ENCODE data around the gene TMEM169.

The TMEM169 gene

GRCh38 chr2:216103213-216103612 lies 21.5 kb downstream of the TMEM169 start:
- no peak for DNase-seq (ENCODE audit: low read depth in 3 of 3, low spot score in 1 of 3)

GRCh38 chr2:216104691-216105090 lies 23.0 kb downstream of the TMEM169 start:
- no peak for DNase-seq (ENCODE audit: low read depth in 3 of 3, low spot score in 1 of 3)

- DNase-seq (ENCODE audit: low read depth in 3 of 3, low spot score in 1 of 3) = no peak
These were observed 25.6 kb downstream of the TMEM169 start for GRCh38 chr2:216107320-216107719.

DNA sequence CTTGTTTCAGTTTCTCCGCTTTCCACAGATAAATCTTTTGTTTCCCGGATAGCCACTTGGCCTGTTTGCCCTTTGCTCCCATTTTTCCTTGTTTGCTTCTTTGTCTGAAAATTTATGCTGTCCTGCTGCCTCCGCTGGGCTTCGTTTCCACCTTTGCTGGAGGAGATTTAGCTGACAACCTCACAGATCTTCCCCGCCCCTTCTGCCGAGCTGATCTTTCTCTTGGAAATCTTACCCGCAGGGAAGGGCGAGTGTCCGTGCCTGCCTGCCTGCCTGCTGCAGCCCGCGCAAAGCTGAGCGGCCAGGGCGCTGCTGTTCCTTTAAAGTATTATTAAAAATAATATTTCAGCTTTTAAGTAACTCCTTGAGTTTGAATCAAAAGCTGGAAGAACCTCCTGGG lies 26.0 kb downstream of the TMEM169 start:
- DNase-seq (ENCODE audit: low read depth in 3 of 3, low spot score in 1 of 3) = no peak

DNA sequence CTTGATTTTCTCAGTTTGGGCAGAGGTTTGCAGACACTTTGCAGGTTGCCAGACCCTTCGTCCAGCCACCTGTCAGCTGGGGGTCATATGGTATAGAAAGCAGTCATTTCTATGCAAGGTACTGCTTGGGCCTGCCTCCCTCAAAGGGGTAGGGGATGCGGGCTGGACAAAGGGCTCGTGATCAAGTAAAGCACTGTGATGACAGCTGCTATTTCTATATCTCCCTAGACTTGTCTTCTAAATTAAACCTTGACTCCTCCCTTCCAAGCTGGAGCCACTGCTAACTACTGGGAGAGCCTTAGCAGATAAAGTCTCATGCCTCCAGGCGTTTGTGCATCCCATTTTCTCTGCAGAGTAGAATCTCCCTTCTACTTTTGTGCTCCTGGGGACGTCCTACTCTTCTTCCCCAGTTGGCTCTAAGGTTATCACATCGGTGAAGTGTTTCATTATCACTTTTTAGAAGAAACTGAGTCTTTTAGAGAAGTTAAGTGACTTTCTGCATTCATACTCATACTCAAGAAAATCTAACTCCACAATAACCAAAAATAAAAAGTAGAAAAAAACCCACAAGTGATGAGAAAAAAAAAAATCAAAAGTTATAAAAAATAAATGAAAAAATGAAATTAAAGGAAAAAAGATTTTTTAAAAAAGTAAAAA lies 26.7 kb downstream of the TMEM169 start:
- no peak for DNase-seq (ENCODE audit: low read depth in 3 of 3, low spot score in 1 of 3)

DNA sequence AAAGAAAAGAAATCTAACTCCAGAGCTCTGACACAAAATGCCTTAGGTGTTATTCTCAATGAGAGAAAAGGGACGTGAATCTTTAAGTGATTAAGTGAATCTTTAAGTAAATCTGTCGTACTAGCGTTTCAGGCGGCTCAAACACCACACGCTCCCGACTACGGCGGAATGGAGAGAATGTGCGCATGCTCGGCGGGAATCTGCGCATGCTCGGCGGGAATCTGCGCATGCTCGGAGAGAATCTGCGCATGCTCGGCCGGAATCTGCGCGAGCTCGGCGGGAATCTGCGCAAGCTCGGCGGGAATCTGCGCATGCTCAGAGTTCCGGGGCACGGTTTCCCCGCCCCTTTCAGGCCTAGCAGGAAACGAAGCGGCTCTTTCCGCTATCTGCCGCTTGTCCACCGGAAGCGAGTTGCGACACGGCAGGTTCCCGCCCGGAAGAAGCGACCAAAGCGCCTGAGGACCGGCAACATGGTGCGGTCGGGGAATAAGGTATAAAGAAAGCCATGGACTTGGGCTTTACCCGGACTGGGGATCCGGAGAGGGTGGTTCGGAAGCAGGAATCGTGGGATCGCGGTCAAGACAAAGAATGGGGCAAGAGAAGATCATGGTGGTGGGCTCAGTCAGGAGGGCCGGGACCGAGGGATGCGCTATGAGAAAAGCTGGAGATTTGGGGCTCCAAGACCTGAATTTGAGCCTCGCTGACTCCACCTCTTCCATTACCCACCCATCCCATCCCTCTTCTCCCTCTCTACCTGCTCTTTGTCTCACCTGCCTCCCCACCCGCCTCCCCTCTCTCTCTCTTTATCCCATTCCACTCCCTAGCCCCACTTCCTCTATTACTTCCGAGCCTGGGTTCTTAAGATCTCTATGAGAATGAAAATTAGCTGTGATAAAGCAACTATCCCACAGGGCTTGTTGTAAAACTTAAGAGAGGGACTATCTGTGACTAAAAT lies 27.5 kb downstream of the TMEM169 start, which contains the start of gene XRCC5:
Gene XRCC5 (plus strand): TSS at position 382 of the 955 bp plus-strand sequence. CDS start 89 bp downstream, at position 471.
- DNase-seq (ENCODE audit: low read depth in 3 of 3, low spot score in 1 of 3) = peak; percentile 94 to 99 (median 97)

- DNase-seq (ENCODE audit: low read depth in 3 of 3, low spot score in 1 of 3) = no peak
These were observed 28.4 kb downstream of the TMEM169 start for GRCh38 chr2:216109962-216110614.

- DNase-seq (ENCODE audit: low read depth in 3 of 3, low spot score in 1 of 3) = no peak
These were observed 28.9 kb downstream of the TMEM169 start for GRCh38 chr2:216110620-216111019.

DNA sequence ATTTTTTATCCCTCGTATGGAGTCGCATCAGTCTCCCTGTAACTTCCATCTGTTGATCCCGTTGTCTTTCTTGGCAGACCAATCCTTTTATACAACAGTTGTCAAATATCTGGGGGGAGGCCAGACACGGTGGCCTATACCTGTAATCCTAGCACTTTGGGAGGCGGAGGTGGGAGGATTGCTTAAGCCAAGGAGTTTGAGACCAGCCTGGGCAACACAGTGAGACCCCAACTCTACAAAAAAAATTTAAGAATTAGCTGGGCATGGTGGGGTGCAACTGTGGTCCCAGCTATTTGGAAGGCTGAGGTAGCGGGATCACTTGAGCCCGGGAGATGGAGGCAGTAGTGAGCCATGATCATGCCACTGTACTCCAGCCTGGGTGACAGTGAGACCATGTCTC lies 29.4 kb downstream of the TMEM169 start:
- DNase-seq (ENCODE audit: low read depth in 3 of 3, low spot score in 1 of 3) = no peak

- DNase-seq (ENCODE audit: low read depth in 3 of 3, low spot score in 1 of 3) = no peak
These were observed 31.2 kb downstream of the TMEM169 start for GRCh38 chr2:216112926-216113325.

GRCh38 chr2:216113572-216113971 lies 31.9 kb downstream of the TMEM169 start:
- no peak for DNase-seq (ENCODE audit: low read depth in 3 of 3, low spot score in 1 of 3)

DNA sequence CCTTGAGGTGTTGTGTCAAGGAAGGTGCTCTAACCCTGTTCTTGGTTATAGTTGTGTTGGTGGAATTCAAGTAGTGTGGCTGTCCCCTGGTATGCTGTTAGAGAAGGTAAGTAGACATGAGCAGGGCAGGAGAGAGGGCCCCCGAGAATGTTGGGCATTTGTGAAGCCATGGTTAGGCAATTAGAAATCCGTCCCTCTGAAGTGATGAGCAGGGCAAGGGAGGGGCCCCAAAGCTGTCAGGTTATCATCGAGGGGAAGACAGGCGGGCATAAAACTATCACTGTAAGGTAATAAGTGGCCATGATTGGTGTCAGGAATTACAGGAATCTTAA lies 32.6 kb downstream of the TMEM169 start:
- DNase-seq (ENCODE audit: low read depth in 3 of 3, low spot score in 1 of 3) = no peak

DNA sequence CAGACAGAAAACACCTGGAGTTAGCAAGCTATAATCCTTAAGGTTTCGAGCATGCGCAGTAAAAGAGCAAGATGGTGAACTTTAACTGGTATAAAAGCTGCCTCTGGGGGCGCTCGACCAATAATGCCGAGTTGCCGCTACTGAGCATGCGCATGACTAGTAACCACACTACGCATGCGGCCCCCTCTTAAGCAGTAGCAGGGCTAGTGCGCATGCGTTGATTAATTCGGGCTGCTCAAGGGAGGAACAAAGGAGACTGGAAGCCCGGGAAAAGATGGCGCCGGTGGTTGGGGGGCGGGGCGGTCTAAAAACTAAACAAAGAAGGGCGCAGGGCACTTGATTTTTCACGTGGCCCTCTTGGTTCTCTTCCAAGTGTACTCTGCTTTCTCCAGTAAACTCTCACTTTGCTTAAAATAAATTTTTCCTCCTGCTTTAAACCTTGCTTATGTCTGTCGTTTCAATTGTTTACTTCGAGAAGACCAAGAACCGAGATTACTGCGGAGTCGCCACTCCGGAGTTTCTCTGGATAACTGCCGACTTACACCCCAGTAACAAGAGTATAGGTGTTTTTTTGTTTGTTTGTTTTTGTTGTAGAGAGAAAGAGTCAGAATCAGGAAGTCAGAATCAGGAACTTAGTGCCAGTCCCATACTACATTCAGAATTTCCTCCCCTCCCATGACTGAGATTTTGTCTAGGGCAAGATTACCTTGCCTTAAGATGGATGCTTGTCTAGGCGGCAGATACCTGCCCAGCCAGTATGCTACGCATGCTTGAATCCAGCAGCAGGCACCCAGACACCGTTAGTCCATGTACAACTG lies 33.2 kb downstream of the TMEM169 start:
- peak; percentile 94 to 97 (median 96) for DNase-seq (ENCODE audit: low read depth in 3 of 3, low spot score in 1 of 3)

DNA sequence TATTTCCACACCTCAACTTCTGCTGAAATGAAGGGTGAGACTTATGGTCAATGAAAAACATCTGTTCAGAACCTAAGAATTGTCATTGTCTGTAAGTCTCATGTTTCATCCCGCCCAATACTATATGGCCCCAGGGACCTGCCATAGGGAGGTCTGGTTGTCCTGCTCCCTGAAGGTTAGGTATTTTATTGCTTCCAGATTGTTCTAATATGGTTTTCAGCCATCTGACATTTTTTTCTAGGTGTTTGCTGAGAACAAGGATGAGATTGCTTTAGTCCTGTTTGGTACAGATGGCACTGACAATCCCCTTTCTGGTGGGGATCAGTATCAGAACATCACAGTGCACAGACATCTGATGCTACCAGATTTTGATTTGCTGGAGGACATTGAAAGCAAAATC lies 34.7 kb downstream of the TMEM169 start:
- DNase-seq (ENCODE audit: low read depth in 3 of 3, low spot score in 1 of 3) = no peak

DNA sequence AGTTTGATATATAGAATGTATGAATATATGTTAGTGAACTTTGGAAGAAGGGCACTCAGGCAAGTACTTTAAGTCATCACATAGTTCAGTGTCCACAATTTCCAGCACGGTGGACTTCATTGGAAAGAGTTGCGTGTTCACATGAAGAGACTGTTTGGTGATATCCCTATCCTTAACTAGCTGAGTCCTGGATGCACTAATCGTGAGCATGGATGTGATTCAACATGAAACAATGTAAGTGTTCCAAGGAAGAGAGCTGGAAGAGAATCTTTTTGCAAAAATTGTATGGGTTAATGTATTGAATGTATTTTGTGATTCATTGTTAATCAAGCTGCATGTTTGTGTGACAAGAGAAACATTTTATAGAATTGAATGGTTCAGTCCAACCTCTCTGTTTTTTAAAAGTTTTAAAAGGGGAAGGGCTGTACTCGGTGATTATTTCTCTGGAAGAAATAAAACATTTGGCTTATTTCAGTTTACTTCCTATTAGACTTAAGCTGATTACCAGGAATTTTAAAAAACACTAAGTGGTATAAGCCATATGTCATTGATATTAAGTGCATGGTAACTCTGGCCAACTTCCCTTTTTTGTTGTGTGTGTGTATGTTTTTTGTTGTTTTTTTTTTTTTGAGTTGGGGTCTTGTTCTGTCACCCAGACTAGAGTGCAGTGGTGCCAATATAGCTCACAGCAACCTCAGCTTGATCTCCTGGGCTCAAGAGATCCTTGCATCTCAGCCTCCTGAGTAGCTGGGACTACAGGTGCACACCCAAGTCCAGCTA lies 36.0 kb downstream of the TMEM169 start:
- no peak for DNase-seq (ENCODE audit: low read depth in 3 of 3, low spot score in 1 of 3)

DNA sequence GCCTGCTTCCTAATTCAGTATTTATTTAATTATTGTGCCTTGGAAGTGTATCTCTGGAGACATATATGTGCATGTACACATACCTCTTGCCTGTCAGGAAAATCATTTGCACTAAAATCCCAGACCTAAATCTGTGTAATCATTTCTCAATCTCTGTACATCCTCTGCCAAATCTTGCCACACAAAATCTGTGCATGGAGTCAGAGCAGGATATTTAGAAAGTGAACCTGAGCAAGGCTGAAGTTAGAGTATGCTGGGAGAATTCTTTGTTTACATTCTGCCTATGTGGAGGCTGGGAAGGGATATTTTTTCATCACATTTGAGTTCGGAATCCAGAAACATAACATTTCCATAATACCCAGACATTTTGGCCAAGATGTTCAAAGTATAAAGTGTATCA lies 36.8 kb downstream of the TMEM169 start:
- no peak for DNase-seq (ENCODE audit: low read depth in 3 of 3, low spot score in 1 of 3)

- DNase-seq (ENCODE audit: low read depth in 3 of 3, low spot score in 1 of 3) = no peak
These were observed 37.4 kb downstream of the TMEM169 start for GRCh38 chr2:216119146-216119545.

GRCh38 chr2:216119986-216120385 lies 38.3 kb downstream of the TMEM169 start:
- DNase-seq (ENCODE audit: low read depth in 3 of 3, low spot score in 1 of 3) = no peak

DNA sequence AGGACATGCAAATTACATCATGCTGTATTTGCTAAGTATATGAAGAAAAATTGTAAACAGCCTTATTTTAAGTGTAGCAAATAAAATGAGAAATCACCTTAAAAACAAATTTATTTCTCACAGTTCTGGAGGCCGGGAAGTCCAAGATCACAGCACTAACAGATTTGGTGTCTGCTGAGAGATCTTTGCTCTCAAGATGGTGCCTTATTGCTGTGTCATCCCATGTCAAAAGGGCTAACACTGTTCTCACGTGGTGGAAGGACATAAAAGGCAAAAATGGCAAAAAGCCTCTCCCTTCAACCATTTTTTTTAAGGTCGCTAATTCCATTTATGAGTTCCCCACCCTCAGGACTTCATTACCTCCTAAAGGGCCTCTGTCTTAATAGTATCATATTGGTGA lies 39.5 kb downstream of the TMEM169 start:
- no peak for DNase-seq (ENCODE audit: low read depth in 3 of 3, low spot score in 1 of 3)

DNA sequence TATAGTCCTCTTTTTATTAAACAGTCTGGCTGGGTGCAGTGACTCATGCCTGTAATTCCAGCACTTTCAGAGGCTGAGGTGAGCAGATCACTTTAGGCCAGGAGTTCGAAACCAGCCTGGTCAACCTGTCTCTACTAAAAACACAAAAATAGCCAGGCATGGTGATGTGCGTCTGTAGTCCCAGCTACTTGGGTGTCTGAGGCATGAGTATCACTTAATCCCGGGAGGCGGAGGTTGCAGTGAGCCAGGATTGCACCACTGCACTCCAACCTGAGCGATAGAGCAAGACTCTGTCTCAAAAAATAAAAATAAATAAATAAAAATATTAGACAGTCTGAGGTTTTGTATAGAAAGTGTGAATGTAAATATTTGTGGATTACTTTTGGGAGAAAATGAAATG lies 45.2 kb downstream of the TMEM169 start:
- no peak for DNase-seq (ENCODE audit: low read depth in 3 of 3, low spot score in 1 of 3)
